ENCODE data around the gene EFNA5. TPM values are rescaled to one million over a fixed set of nuclear protein-coding genes. Genes with fewer than 3 reads are reported as not detected.

The EFNA5 gene
- total and polyA plus RNA-seq, 2 of the 8 experiments (the other 6 are each of a cell fraction or from before 2014, with no cell fraction given) = 9.6 to 21.8 TPM

- Histone ChIP-seq H3K79me2 (ENCODE audit: control insufficient read depth in 1 of 2, insufficient read depth in 2 of 2, low read length in 2 of 2) (peaks cover 0 to 2% of the 10 kb centered on the region in 2 experiments; a peak in 1 of 4 replicates), H3K27ac (ENCODE audit: low read depth, low read length) (no peak overlapping the region)
- CTCF ChIA-PET (ENCODE audit: partially characterized antibody) = interaction anchor here (1.2 kb wide), 1 partner anchor 12 kb away, joined by 5 read pairs; no protein-coding TSS in a partner anchor
These were observed 220.2 kb downstream of the EFNA5 start for GRCh38 chr5:107450531-107450930.

More at GRCh38 chr5:107450531-107450930, 220.2 kb downstream of the EFNA5 start:
- H3K36me3 ChIP-seq (ENCODE audit: control insufficient read depth in 2 of 4, insufficient read depth in 4 of 4, low read length in 3 of 4) = no peaks in the 10 kb centered on the region
- no peak overlapping the region for H2BK5ac ChIP-seq (ENCODE audit: low read depth, low read length)
- H2AK5ac ChIP-seq (ENCODE audit: low read depth, low read length) = no peak overlapping the region
- no peaks in the 10 kb centered on the region for H3K79me1 ChIP-seq (ENCODE audit: low read depth, low read length)
- H4K5ac ChIP-seq (ENCODE audit: insufficient read length, low read depth, low read length) = no peak overlapping the region
- H3K18ac ChIP-seq (ENCODE audit: extremely low read depth, low read length) = no peak overlapping the region
- H3K23me2 ChIP-seq (ENCODE audit: low read depth, low read length) = no peaks in the 10 kb centered on the region; the same call in 1 of the 2 replicates
- H2AFZ ChIP-seq (ENCODE audit: low read length) = no peak overlapping the region
- H3K56ac ChIP-seq (replicated peaks; ENCODE audit: insufficient read length, low read depth, low read length) = no peak overlapping the region
- H2BK20ac ChIP-seq (ENCODE audit: low read length) = no peak overlapping the region
- H3K9me3 ChIP-seq (ENCODE audit: insufficient read depth in 2 of 2, low read depth in 1 of 2, low read length in 1 of 2) = no peaks in the 10 kb centered on the region
- no peak overlapping the region for H3K4ac ChIP-seq (replicated peaks; ENCODE audit: insufficient read length, low read depth, low read length)
- no peak overlapping the region for H3K4me2 ChIP-seq (ENCODE audit: insufficient read depth in 1 of 2, low read depth in 2 of 2, low read length in 2 of 2)
- no peak overlapping the region for H3K23ac ChIP-seq (ENCODE audit: insufficient read length)
- peaks cover 0 to 3% (median 1%) of the 10 kb centered on the region in 4 experiments; a peak in 3 of 7 replicates for H3K4me1 ChIP-seq (replicated peaks in 1 of 4; ENCODE audit: control insufficient read depth in 3 of 4, insufficient read depth in 4 of 4, low read length in 3 of 4)
- H4K8ac ChIP-seq (ENCODE audit: extremely low read depth, insufficient read depth, low read length) = no peak overlapping the region
- H3K4me3 ChIP-seq (ENCODE audit: extremely low read depth in 1 of 4, insufficient read depth in 2 of 4, low read depth in 3 of 4, low read length in 4 of 4) = no peak overlapping the region
- H4K20me1 ChIP-seq (replicated peaks in 1 of 2; ENCODE audit: control insufficient read depth in 1 of 2, insufficient read depth in 2 of 2, low read length in 2 of 2) = no peaks in the 10 kb centered on the region
- no peaks in the 10 kb centered on the region for H3K27me3 ChIP-seq (replicated peaks in 1 of 4; ENCODE audit: control insufficient read depth in 3 of 4, extremely low read depth in 1 of 4, insufficient read depth in 3 of 4, low read length in 3 of 4)
- H3K14ac ChIP-seq (ENCODE audit: insufficient read length) = no peak overlapping the region
- FAIRE-seq = no peak
- no peak for DNase-seq (ENCODE audit: low read depth in 1 of 2, low spot score in 2 of 2)
- TF ChIP-seq SIRT6 (IDR thresholded peaks at IDR 0.05; ENCODE audit: low read length) = no peak
- 78% methylated on average over 3 of the region's 3 CpGs; no CpG with 5 or more reads in 1 of the 2 experiments for WGBS, 2 experiments (ENCODE audit: extremely low coverage in 1 of 2, insufficient coverage in 1 of 2, insufficient read length in 1 of 2, insufficient replicate concordance in 2 of 2, low coverage in 1 of 2, low lambda C conversion rate in 2 of 2, missing lambda C conversion rate in 1 of 2)
- H4K91ac ChIP-seq (replicated peaks; ENCODE audit: insufficient read length, low read length) = no peak overlapping the region
- POLR2A ChIA-PET (ENCODE audit: partially characterized antibody) = no interaction called here
- H2BK120ac ChIP-seq (replicated peaks; ENCODE audit: low read depth, low read length) = no peak overlapping the region
- H3K9ac ChIP-seq (replicated peaks in 1 of 4; ENCODE audit: extremely low read depth in 1 of 4, low read depth in 3 of 4, low read length in 3 of 4) = no peak overlapping the region
- H2BK15ac ChIP-seq (ENCODE audit: low read length) = no peak overlapping the region
- H2BK12ac ChIP-seq (ENCODE audit: low read depth, low read length) = no peak overlapping the region

All from H1 (cell line).